ENCODE measurements around the gene RNF208. TPM values are rescaled to one million over a fixed set of nuclear protein-coding genes. Genes with fewer than 3 reads are reported as not detected.

Gene RNF208
- polyA plus RNA-seq, 1 donor (not counting 4 experiments of a cell fraction or from before 2014, with no cell fraction given): not detected

DNA sequence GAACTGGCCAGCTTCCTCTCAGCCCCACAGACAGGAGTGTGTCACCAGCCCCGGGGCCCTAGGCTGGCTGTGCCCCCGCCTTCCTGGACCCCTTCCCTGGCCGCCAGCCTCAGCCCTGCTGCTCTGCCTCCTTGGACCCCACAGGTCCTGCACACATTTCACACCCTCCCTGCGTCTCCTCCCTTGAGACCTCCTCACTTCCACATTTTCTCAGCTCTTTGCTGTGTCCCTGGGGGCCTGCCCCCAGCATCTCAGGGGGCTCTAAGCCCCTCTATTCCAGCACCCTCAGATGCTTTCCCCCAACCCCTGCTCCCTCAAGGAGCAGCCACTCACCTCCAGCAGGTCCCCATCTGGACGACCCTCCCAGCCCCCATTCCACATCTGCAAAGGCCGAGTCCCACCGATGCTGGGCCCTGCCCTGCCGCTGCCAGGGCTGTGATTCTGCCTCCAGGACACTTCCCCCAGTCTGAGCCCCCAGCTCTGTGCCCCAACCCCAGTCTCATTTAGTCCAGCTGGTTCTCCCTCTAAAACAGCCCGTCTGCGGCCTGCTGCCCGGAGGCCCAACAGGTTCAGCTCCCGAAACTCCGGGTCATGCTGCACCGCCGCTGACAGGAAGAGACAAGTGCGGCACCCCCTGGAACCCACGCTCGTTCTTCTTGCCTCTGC is 12.9 kb upstream of the RNF208 start:
- Histone ChIP-seq H3K4me2 (ENCODE audit: control insufficient read depth, extremely low read depth, insufficient read depth, low read depth, low read length) (no peak overlapping the region), H3K9me1 (ENCODE audit: control insufficient read depth, extremely low read depth, insufficient read depth, low read length) (no peaks in the 10 kb centered on the region), H3K9me3 (ENCODE audit: control insufficient read depth, low read depth, low read length) (no peaks in the 10 kb centered on the region), H3K79me2 (ENCODE audit: control insufficient read depth, insufficient read depth, low read length) (peaks cover 6% of the 10 kb centered on the region), H4K20me1 (ENCODE audit: control insufficient read depth, extremely low read depth, insufficient read depth, low read length) (no peaks in the 10 kb centered on the region), H3K9ac (ENCODE audit: control insufficient read depth, extremely low read depth, insufficient read depth, low read length) (no peak overlapping the region), H3K4me3 (ENCODE audit: control insufficient read depth in 2 of 3, extremely low read depth in 1 of 3, insufficient read depth in 2 of 3, low read depth in 1 of 3, low read length in 3 of 3) (no peak overlapping the region), H2AFZ (ENCODE audit: control insufficient read depth, low read length) (no peak overlapping the region), H3K27me3 (ENCODE audit: control insufficient read depth, extremely low read depth, insufficient read depth, low read length) (peaks cover 12% of the 10 kb centered on the region), H3K36me3 (ENCODE audit: control insufficient read depth in 2 of 2, extremely low read depth in 1 of 2, insufficient read depth in 2 of 2, low read length in 2 of 2) (peaks cover 0 to 6% of the 10 kb centered on the region in 2 experiments), H3K27ac (ENCODE audit: control insufficient read depth, insufficient read depth, low read length) (no peak overlapping the region), H3K4me1 (ENCODE audit: control insufficient read depth, extremely low read depth, insufficient read depth, low read length) (no peaks in the 10 kb centered on the region)
- dilution Hi-C loops (cut with MboI; ENCODE audit: extremely low pct_ligation_motif_present, low sequenced_read_pairs): no loop called here
- TF ChIP-seq CTCF (optimal IDR thresholded peaks at IDR 0.05 in 1 of 3, IDR thresholded peaks at IDR 0.05 in 1 of 3, conservative IDR thresholded peaks at IDR 0.05 in 1 of 3; ENCODE audit: extremely low read depth in 1 of 3, insufficient read depth in 2 of 3, low read length in 3 of 3) (no peak), EZH2 (IDR thresholded peaks at IDR 0.05; ENCODE audit: low read length) (no peak)
- FAIRE-seq (no peak), DNase-seq (ENCODE audit: low read depth, low spot score) (no peak)

GRCh38 chr9:137234055-137234697 is 12.1 kb upstream of the RNF208 start:
- dilution Hi-C loops (cut with MboI; ENCODE audit: extremely low pct_ligation_motif_present, low sequenced_read_pairs): no loop called here
- Histone ChIP-seq H3K4me3 (ENCODE audit: control insufficient read depth in 2 of 3, extremely low read depth in 1 of 3, insufficient read depth in 2 of 3, low read depth in 1 of 3, low read length in 3 of 3) (no peak overlapping the region), H3K4me2 (ENCODE audit: control insufficient read depth, extremely low read depth, insufficient read depth, low read depth, low read length) (no peak overlapping the region), H3K27me3 (ENCODE audit: control insufficient read depth, extremely low read depth, insufficient read depth, low read length) (peaks cover 13% of the 10 kb centered on the region), H2AFZ (ENCODE audit: control insufficient read depth, low read length) (no peak overlapping the region), H3K27ac (ENCODE audit: control insufficient read depth, insufficient read depth, low read length) (no peak overlapping the region), H4K20me1 (ENCODE audit: control insufficient read depth, extremely low read depth, insufficient read depth, low read length) (no peaks in the 10 kb centered on the region), H3K36me3 (ENCODE audit: control insufficient read depth in 2 of 2, extremely low read depth in 1 of 2, insufficient read depth in 2 of 2, low read length in 2 of 2) (peaks cover 0 to 6% of the 10 kb centered on the region in 2 experiments), H3K4me1 (ENCODE audit: control insufficient read depth, extremely low read depth, insufficient read depth, low read length) (no peaks in the 10 kb centered on the region), H3K9me3 (ENCODE audit: control insufficient read depth, low read depth, low read length) (no peaks in the 10 kb centered on the region), H3K9me1 (ENCODE audit: control insufficient read depth, extremely low read depth, insufficient read depth, low read length) (no peaks in the 10 kb centered on the region), H3K9ac (ENCODE audit: control insufficient read depth, extremely low read depth, insufficient read depth, low read length) (no peak overlapping the region), H3K79me2 (ENCODE audit: control insufficient read depth, insufficient read depth, low read length) (peaks cover 4% of the 10 kb centered on the region)
- DNase-seq (ENCODE audit: low read depth, low spot score) (no peak), FAIRE-seq (no peak)
- no peak for TF ChIP-seq EZH2 (IDR thresholded peaks at IDR 0.05; ENCODE audit: low read length)
- no peak for TF ChIP-seq CTCF (optimal IDR thresholded peaks at IDR 0.05 in 1 of 3, IDR thresholded peaks at IDR 0.05 in 1 of 3, conservative IDR thresholded peaks at IDR 0.05 in 1 of 3; ENCODE audit: extremely low read depth in 1 of 3, insufficient read depth in 2 of 3, low read length in 3 of 3)
